Stimulated activated CD4-positive, alpha-beta T cell treated with anti-CD3 and anti-CD28 coated beads, Interleukin-12 subunit alpha, Interleukin-12 subunit beta, amount 100 ng/mL, for 4 hours (primary cell): Measurements from ENCODE around the gene LTBR.
A peak's percentile ranks its signal among the peaks of the same experiment; 100 is the strongest.

Source experiments
- DNase-seq: peaks from one replicate; pipeline ENCODE4 v3.0.0-alpha.2; 2020

LTBR gene

GRCh38 chr12:6384499-6385436 lies 806 bp downstream of the LTBR start:
- no peak for DNase-seq

GRCh38 chr12:6386038-6386437 lies 2.1 kb downstream of the LTBR start:
- no peak for DNase-seq

- no peak for DNase-seq
These were observed 2.5 kb downstream of the LTBR start for GRCh38 chr12:6386491-6386890.

- DNase-seq = no peak
These were observed 3.6 kb downstream of the LTBR start for GRCh38 chr12:6387541-6387940.

GRCh38 chr12:6390084-6390799 lies 6.3 kb downstream of the LTBR start:
- DNase-seq = no peak

- no peak for DNase-seq
These were observed 7.1 kb downstream of the LTBR start for GRCh38 chr12:6391013-6391412.

- DNase-seq = no peak
These were observed 8.5 kb downstream of the LTBR start for GRCh38 chr12:6392504-6392903.

GRCh38 chr12:6393109-6393508 lies 9.1 kb downstream of the LTBR start:
- DNase-seq = no peak

- no peak for DNase-seq
These were observed 10.4 kb downstream of the LTBR start for GRCh38 chr12:6394398-6394797.

GRCh38 chr12:6396031-6396430 lies 12.1 kb downstream of the LTBR start:
- DNase-seq = no peak

- DNase-seq = no peak
These were observed 16.1 kb downstream of the LTBR start for GRCh38 chr12:6399884-6400644.

- no peak for DNase-seq
These were observed 20.4 kb downstream of the LTBR start for GRCh38 chr12:6404390-6404789.

- DNase-seq = no peak
These were observed 22.0 kb downstream of the LTBR start for GRCh38 chr12:6405963-6406362.

GRCh38 chr12:6407236-6407954 lies 23.4 kb downstream of the LTBR start:
- no peak for DNase-seq

- DNase-seq = no peak
These were observed 32.6 kb downstream of the LTBR start for GRCh38 chr12:6416596-6416995.

GRCh38 chr12:6418796-6419195 lies 34.8 kb downstream of the LTBR start:
- DNase-seq = no peak

- DNase-seq = no peak
These were observed 36.4 kb downstream of the LTBR start for GRCh38 chr12:6420364-6420763.

GRCh38 chr12:6423267-6424007 lies 39.5 kb downstream of the LTBR start:
- peak; percentile 58 for DNase-seq

GRCh38 chr12:6424008-6424347 lies 40.0 kb downstream of the LTBR start:
- no peak for DNase-seq

- no peak for DNase-seq
These were observed 40.9 kb downstream of the LTBR start for GRCh38 chr12:6424866-6425265.

GRCh38 chr12:6425590-6426531 lies 41.9 kb downstream of the LTBR start:
- no peak for DNase-seq
